Measurements from ENCODE around the gene CLDND2.

GRCh38 chr19:51399231-51399630 is 30.4 kb upstream of the CLDND2 start:
- TF ChIP-seq CTCF (conservative IDR thresholded peaks at IDR 0.05; ENCODE audit: low read depth, low read length) (no peak), EZH2phosphoT487 (IDR thresholded peaks at IDR 0.05; ENCODE audit: borderline replicate concordance, low read length) (no peak)

Measured in PC-3 (cell line).